K562 (cell line): ENCODE data around the gene PCSK7. TPM values are rescaled to one million over a fixed set of nuclear protein-coding genes. Genes with fewer than 3 reads are reported as not detected.

Experiments used
- ATAC-seq: fragments of 200-7000 bp; cut with Tn5 transposase; 3 replicates; pipeline ENCODE4 v1.9.1; 2020; ENCODE audit warnings: moderate library complexity
- BruUV-seq: library from RNA; stranded (reverse); fragments of 400-500 nt; replicated peaks from 2 replicates; lab custom pipeline; 2021; lab: Mats Ljungman, UMichigan
- CTCF ChIA-PET: fragments of 300-600 bp; formaldehyde crosslinking; extraction: SDS; loops from one replicate; lab custom pipeline; 2021; ENCODE audit warnings: low intra/inter-chr PET ratio; lab: Yijun Ruan, JAX
- POLR2A ChIA-PET: fragments of 300-600, 350-650 bp; sonication (Branson Sonifier 250); formaldehyde crosslinking; extraction: SDS; loops from one replicate; lab custom pipeline; 2021; ENCODE audit warnings: antibody characterized with exemption, inconsistent platforms; lab: Yijun Ruan, JAX
- DNase-seq, 4 experiments: peaks; one replicate each; pipeline versions ENCODE4 v3.0.0 to v3.0.0-alpha.2; 2011 to 2018; ENCODE audit warnings: low spot score in 3 of 4, mixed read lengths in 3 of 4; ENCODE audit errors: extremely low read depth in 1 of 4
- FAIRE-seq: peaks from 2 replicates; lab custom pipeline; 2011; peaks lifted over from hg19 to GRCh38; lab: Jason Lieb, UNC
- H2AFZ ChIP-seq: 2 replicates; pipeline ENCODE4 v1.6.0; 2011; ENCODE audit warnings: low read depth, low read length, control low read depth, inconsistent platforms
- H3K27ac ChIP-seq: fragments of 200-600 bp; 3 replicates; pipeline ENCODE4 v1.8.0; 2011; ENCODE audit warnings: low read depth, mild to moderate bottlenecking, control low read depth, inconsistent platforms, low read length, moderate library complexity, mixed read lengths; ENCODE audit errors: extremely low read depth
- H3K27me3 ChIP-seq, 2 experiments: fragments of 300-600 bp in 1 of 2; 2 replicates in 1 of 2; 3 replicates in 1 of 2; pipeline versions ENCODE4 v1.6.0 to v1.8.0; 2011; ENCODE audit warnings: inconsistent platforms in 2 of 2, low read length in 2 of 2, mild to moderate bottlenecking in 1 of 2, mixed read lengths in 1 of 2, moderate library complexity in 1 of 2; ENCODE audit not compliant: control insufficient read depth in 2 of 2, insufficient read depth in 2 of 2
- H3K36me3 ChIP-seq: fragments of 300-600 bp; 3 replicates; pipeline ENCODE4 v1.8.0; 2011; ENCODE audit warnings: mild to moderate bottlenecking, low read length, inconsistent platforms; ENCODE audit not compliant: control insufficient read depth, insufficient read depth
- H3K4me1 ChIP-seq, 2 experiments: fragments of 200-600 bp in 1 of 2; replicated peaks in 1 of 2; 2 replicates in 1 of 2; 3 replicates in 1 of 2; pipeline versions ENCODE4 v1.5.1 to v1.8.0; 2011; ENCODE audit warnings: inconsistent platforms in 2 of 2, low read length in 2 of 2, mild to moderate bottlenecking in 1 of 2, mixed read lengths in 1 of 2, moderate library complexity in 1 of 2; ENCODE audit not compliant: control insufficient read depth in 2 of 2, insufficient read depth in 2 of 2
- H3K4me2 ChIP-seq: 2 replicates; pipeline ENCODE4 v1.6.1; 2011; ENCODE audit warnings: low read length, control low read depth, inconsistent platforms, mixed read lengths; ENCODE audit not compliant: insufficient read depth
- H3K4me3 ChIP-seq: fragments of 200-600 bp; sonication (generic), shearing (Covaris generic); 2 replicates; pipeline ENCODE4 v1.5.1; 2016; ENCODE audit warnings: control low read depth, inconsistent platforms
- H3K79me2 ChIP-seq: fragments of 200-600 bp; 3 replicates; pipeline ENCODE4 v1.8.0; 2011; ENCODE audit warnings: low read length, inconsistent platforms; ENCODE audit not compliant: control insufficient read depth, insufficient read depth
- H3K9ac ChIP-seq, 2 experiments: 2 replicates each; pipeline versions ENCODE4 v1.6.0 to v1.6.1; 2011; ENCODE audit warnings: low read depth in 2 of 2, low read length in 2 of 2, control low read depth in 1 of 2, inconsistent platforms in 1 of 2, mild to moderate bottlenecking in 1 of 2, mixed read lengths in 1 of 2; ENCODE audit not compliant: insufficient read depth in 1 of 2
- H3K9me1 ChIP-seq: one replicate; pipeline ENCODE4 v1.6.0; 2011; ENCODE audit warnings: inconsistent platforms, mild to moderate bottlenecking, low read length, moderate library complexity; ENCODE audit not compliant: control insufficient read depth, insufficient read depth
- H3K9me3 ChIP-seq: replicated peaks from 2 replicates; pipeline ENCODE4 v1.5.1; 2011; ENCODE audit warnings: low read depth, low read length, inconsistent platforms; ENCODE audit not compliant: control insufficient read depth, insufficient read depth
- H4K20me1 ChIP-seq: replicated peaks from 2 replicates; pipeline ENCODE4 v1.6.1; 2011; ENCODE audit warnings: low read length, inconsistent platforms, mixed read lengths; ENCODE audit not compliant: control insufficient read depth, insufficient read depth
- ARID2 ChIP-seq: fragments of 450-650 bp; IDR thresholded peaks from 2 replicates; pipeline ENCODE4 v1.6.1; 2017; ENCODE audit warnings: antibody characterized with exemption, mild to moderate bottlenecking
- ELK3 ChIP-seq: fragments of 450-650 bp; formaldehyde crosslinking; IDR thresholded peaks from 2 replicates; pipeline ENCODE4 v1.4.0; 2020; ENCODE audit warnings: mild to moderate bottlenecking
- HCFC1 ChIP-seq: IDR thresholded peaks from 2 replicates; pipeline ENCODE4 v1.6.1; 2012; ENCODE audit warnings: low read depth, low read length, improper control_type of control experiment
- HDGF ChIP-seq: fragments of 450-650 bp; IDR thresholded peaks from 2 replicates; pipeline ENCODE4 v1.6.1; 2016
- JUND ChIP-seq, 2 experiments: IDR thresholded peaks; 2 replicates in 1 of 2; 3 replicates in 1 of 2; pipeline ENCODE4 v1.6.1; 2011; ENCODE audit warnings: borderline replicate concordance in 2 of 2, low read depth in 2 of 2, low read length in 2 of 2, improper control_type of control experiment in 1 of 2, missing biosample characterization in 1 of 2, missing genetic modification characterization in 1 of 2, missing genetic modification reagents in 1 of 2
- MAZ ChIP-seq, 2 experiments: fragments of 450-650 bp in 1 of 2; sonication (generic) in 1 of 2; formaldehyde crosslinking; IDR thresholded peaks in 1 of 2; conservative IDR thresholded peaks in 1 of 2; 2 replicates each; pipeline versions ENCODE4 v1.4.0 to v1.5.0; 2020; ENCODE audit warnings: mild to moderate bottlenecking in 1 of 2, missing genetic modification reagents in 1 of 2
- MLX ChIP-seq, 2 experiments: fragments of 450-650 bp in 1 of 2; sonication (generic) in 1 of 2; formaldehyde crosslinking; conservative IDR thresholded peaks; 2 replicates each; pipeline versions ENCODE4 v1.4.0 to v1.8.1; 2020 to 2022; ENCODE audit warnings: mild to moderate bottlenecking in 1 of 2, missing genetic modification reagents in 1 of 2
- RBBP5 ChIP-seq: fragments of 200-600 bp; sonication (generic); IDR thresholded peaks from 2 replicates; pipeline ENCODE4 v1.6.1; 2012; ENCODE audit warnings: borderline replicate concordance, mild to moderate bottlenecking, low read length, control low read depth, inconsistent platforms; ENCODE audit not compliant: insufficient read depth, poor library complexity, severe bottlenecking
- TBP ChIP-seq: optimal IDR thresholded peaks from 2 replicates; pipeline ENCODE3; 2011; ENCODE audit warnings: low read depth, low read length, improper control_type of control experiment
- ZNF23 ChIP-seq: fragments of 250-450 bp; sonication (Bioruptor Pico); IDR thresholded peaks from 2 replicates; pipeline ENCODE4 v1.4.0; 2020; ENCODE audit warnings: mild to moderate bottlenecking
- ZNF232 ChIP-seq: sonication (generic); formaldehyde crosslinking; IDR thresholded peaks from 2 replicates; pipeline ENCODE4 v1.8.0; 2022; ENCODE audit warnings: mild to moderate bottlenecking, missing genetic modification reagents
- ZNF316 ChIP-seq: fragments of 450-650 bp; IDR thresholded peaks from 2 replicates; pipeline ENCODE4 v1.6.1; 2016
- ZNF431 ChIP-seq: sonication (generic); formaldehyde crosslinking; IDR thresholded peaks from 2 replicates; pipeline ENCODE4 v1.8.0; 2022; ENCODE audit warnings: mild to moderate bottlenecking, missing genetic modification reagents
- whole genome bisulfite sequencing: fragments of 100-300 bp; shearing (Covaris generic); methylation state at CpG from one replicate; pipeline ENCODE4 v1.1.6; 2016; ENCODE audit warnings: low coverage, mixed read lengths; ENCODE audit not compliant: insufficient coverage; ENCODE audit errors: missing lambda C conversion rate; 5-methylcytosine and 5-hydroxymethylcytosine counted together
- in situ Hi-C: fragments of 300-500 bp; cut with MboI; formaldehyde crosslinking; loops from 4 replicates; pipeline ENCODE4 v1.15.0; 2018; ENCODE audit warnings: inconsistent platforms, mixed read lengths
- intact Hi-C: fragments of 100-400 bp; cut with micrococcal nuclease; formaldehyde crosslinking; loops from 2 replicates; pipeline ENCODE4 v1.14.2; 2022
- polyA plus RNA-seq, 8 experiments: library from polyadenylated mRNA; depleted of rRNA in 4 of 8; stranded (reverse) in 5 of 8; unstranded in 3 of 8; fragments of >200 nt; fragmentation: Nextera tagmentation in 2 of 8; fragmentation: Illumina TruSeq in 1 of 8; extraction: Ambion mirVana in 2 of 8; extraction: Trizol in 1 of 8; gene quantifications; 2 replicates each; pipeline versions ENCODE4 v1.2.1 to v1.2.3, GENCODE V29; 2011 to 2014; ENCODE audit warnings: inconsistent platforms in 1 of 8, missing spikeins in 1 of 8
- total RNA-seq, 7 experiments: library from RNA; depleted of rRNA in 6 of 7; stranded (reverse); fragments of >200 nt in 6 of 7; fragmentation: Illumina TruSeq in 2 of 7; extraction: Trizol in 2 of 7; gene quantifications; 2 replicates each; pipeline versions ENCODE4 v1.2.1 to v1.2.3, GENCODE V29; 2011 to 2021; ENCODE audit warnings: low replicate concordance in 1 of 7

The PCSK7 gene
- total and polyA plus RNA-seq, 9 of the 15 experiments (the other 6 are each of a cell fraction or from before 2014, with no cell fraction given) = 3.1 to 29.2 (median 15.6) TPM

GRCh38 chr11:117278347-117278746, 46.5 kb upstream of the PCSK7 start:
- BruUV-seq = no TSS peak
- H3K9me3 ChIP-seq = no peaks in the 10 kb centered on the region
- no peaks in the 10 kb centered on the region for H3K9me1 ChIP-seq
- ATAC-seq (no peak), DNase-seq (no peak), FAIRE-seq (no peak)
- H4K20me1 ChIP-seq = no peaks in the 10 kb centered on the region
- WGBS = 53% methylated on average over 2 of the region's 2 CpGs
- no peak overlapping the region for H3K9ac ChIP-seq
- no peaks in the 10 kb centered on the region for H3K27me3 ChIP-seq
- H3K27ac ChIP-seq = no peak overlapping the region
- CTCF ChIA-PET = no interaction called here
- H3K36me3 ChIP-seq = peaks cover 27% of the 10 kb centered on the region
- POLR2A ChIA-PET = interaction anchor here (0.6 to 1.2 kb wide), 2 partner anchors 10 to 1252 kb away, joined by 3 read pairs; partner anchors contain the start of gene TMEM25
- intact Hi-C loops = no loop called here
- H3K79me2 ChIP-seq = no peaks in the 10 kb centered on the region
- no peak overlapping the region for H3K4me2 ChIP-seq
- no peak overlapping the region for H2AFZ ChIP-seq
- H3K4me3 ChIP-seq = no peak overlapping the region
- peaks cover 0 to 5% of the 10 kb centered on the region in 2 experiments; a peak in 3 of 5 replicates for H3K4me1 ChIP-seq
- no peak for TF ChIP-seq ARID2
- no peak for TF ChIP-seq ZNF431
- TF ChIP-seq ZNF316 = no peak
- TF ChIP-seq HDGF = no peak
- TF ChIP-seq, all 486 proteins: peak for 0
- in situ Hi-C loops = no loop called here

- ATAC-seq (peak; percentile 40; the same call in 2 of the 3 replicates), FAIRE-seq (no peak), DNase-seq (peak in 1 of 4 experiments; percentile 34)
- no peaks in the 10 kb centered on the region for H4K20me1 ChIP-seq
- ChIA-PET CTCF (no interaction called here), POLR2A (interaction anchor here (0.6 kb wide), 1 partner anchor 501 kb away, joined by 3 read pairs; the partner anchor contains the start of gene BUD13)
- no peaks in the 10 kb centered on the region for H3K79me2 ChIP-seq
- H3K36me3 ChIP-seq = 0 out of 3 replicates have a peak, but pooled peaks cover 3% of the 10 kb centered on the region
- H3K4me1 ChIP-seq = no peaks in the 10 kb centered on the region; a peak in 1 of 5 replicates
- in situ Hi-C loops (no loop called here), intact Hi-C loops (no loop called here)
- no peak overlapping the region for H3K27ac ChIP-seq
- no peak overlapping the region for H3K4me3 ChIP-seq
- WGBS = 67% methylated on average over 9 of the region's 9 CpGs
- H2AFZ ChIP-seq = no peak overlapping the region
- H3K4me2 ChIP-seq = no peak overlapping the region
- H3K9me1 ChIP-seq = no peaks in the 10 kb centered on the region
- H3K9me3 ChIP-seq = no peaks in the 10 kb centered on the region
- no peaks in the 10 kb centered on the region for H3K27me3 ChIP-seq
- BruUV-seq = no TSS peak
- no peak overlapping the region for H3K9ac ChIP-seq
- no peak for TF ChIP-seq HCFC1
- no peak for TF ChIP-seq ELK3 (CRISPR knock-in tag)
- 0 out of 2 replicates have a peak, but pooled peaks have one; percentile 13 for TF ChIP-seq JUND (IDR thresholded peaks at IDR 0.05; ENCODE audit: borderline replicate concordance, low read depth, low read length)
- TF ChIP-seq JUND (tag; IDR thresholded peaks at IDR 0.05; ENCODE audit: borderline replicate concordance, low read depth, low read length) = no peak
- no peak for TF ChIP-seq ZNF232 (CRISPR knock-in tag)
- no peak for TF ChIP-seq MAZ (CRISPR knock-in tag; conservative IDR thresholded peaks at IDR 0.05 in 1 of 2, IDR thresholded peaks at IDR 0.05 in 1 of 2)
- no peak for TF ChIP-seq TBP
- no peak for TF ChIP-seq ZNF23
- no peak for TF ChIP-seq MLX (CRISPR knock-in tag; conservative IDR thresholded peaks at IDR 0.05)
- no peak for TF ChIP-seq RBBP5
These were observed 41.8 kb upstream of the PCSK7 start for GRCh38 chr11:117273550-117274289.
